HG03280 (cell line): ENCODE results near the gene STAT2.
"Not testable (repeated sequence)": the region's sequence is repeated elsewhere in the genome, so short reads cannot be mapped to it uniquely, and the experiment has no call there.

Experiments used
- ATAC-seq: cut with Tn5 transposase; IDR thresholded peaks from one replicate; pipeline ENCODE4 v1.9.1; 2021; ENCODE audit warnings: mild to moderate bottlenecking, moderate library complexity; ENCODE audit not compliant: unreplicated experiment

STAT2 gene

GRCh38 chr12:56332512-56333196 is 27.3 kb downstream of the STAT2 start:
- no peak for ATAC-seq

- ATAC-seq, result no peak
Observed at GRCh38 chr12:56330936-56331490, 28.9 kb downstream of the STAT2 start.

- no peak for ATAC-seq
Observed at GRCh38 chr12:56326533-56326932, 33.4 kb downstream of the STAT2 start.

GRCh38 chr12:56326126-56326525 is 33.8 kb downstream of the STAT2 start:
- no peak for ATAC-seq

- no peak for ATAC-seq
Observed at GRCh38 chr12:56324206-56324605, 35.7 kb downstream of the STAT2 start.

- not testable (repeated sequence) for ATAC-seq
Observed at GRCh38 chr12:56321610-56322009, 38.3 kb downstream of the STAT2 start.

GRCh38 chr12:56321027-56321426 is 38.9 kb downstream of the STAT2 start:
- no peak for ATAC-seq

- no peak for ATAC-seq
Observed at GRCh38 chr12:56317675-56318074, 42.2 kb downstream of the STAT2 start.

- ATAC-seq, result peak; percentile 86
Observed at GRCh38 chr12:56315622-56316473, 44.1 kb downstream of the STAT2 start, which contains the start of gene CNPY2. TSS of gene CNPY2 (minus strand) at chr12:56315988. CDS start at chr12:56315217, 771 bp downstream.

- no peak for ATAC-seq
Observed at GRCh38 chr12:56315249-56315621, 44.7 kb downstream of the STAT2 start.

GRCh38 chr12:56311003-56311402 is 48.9 kb downstream of the STAT2 start:
- ATAC-seq, result no peak

GRCh38 chr12:56308714-56309113 is 51.2 kb downstream of the STAT2 start:
- ATAC-seq, result no peak

- ATAC-seq, result no peak
Observed at GRCh38 chr12:56307221-56307965, 52.5 kb downstream of the STAT2 start.

- ATAC-seq, result no peak
Observed at GRCh38 chr12:56304872-56305590, 54.9 kb downstream of the STAT2 start.

GRCh38 chr12:56304276-56304675 is 55.6 kb downstream of the STAT2 start:
- no peak for ATAC-seq

GRCh38 chr12:56300644-56301464 is 59.1 kb downstream of the STAT2 start:
- ATAC-seq, result no peak

GRCh38 chr12:56299853-56300643 is 59.9 kb downstream of the STAT2 start, which contains the start of gene CS:
TSS of gene CS (minus strand) at chr12:56300330. CDS start at chr12:56300201, 129 bp downstream.
- ATAC-seq, result peak; percentile 96

GRCh38 chr12:56299308-56299852 is 60.5 kb downstream of the STAT2 start:
- ATAC-seq, result no peak
